PC-3 (cell line): Measurements from ENCODE around the gene BCORL1. TPM values are rescaled to one million over a fixed set of nuclear protein-coding genes. Genes with fewer than 3 reads are reported as not detected.

ENCODE experiments used
- ATAC-seq: fragments of 200-7000 bp; cut with Tn5 transposase; 2 replicates; pipeline ENCODE4 v1.9.1; 2020; ENCODE audit warnings: mild to moderate bottlenecking, moderate library complexity
- BruUV-seq: library from RNA; stranded (reverse); fragments of 400-500 nt; replicated peaks from 2 replicates; lab custom pipeline; 2021; lab: Mats Ljungman, UMichigan
- CTCF ChIA-PET: fragments of 300-600 bp; sonication (Branson Sonifier 250); formaldehyde crosslinking; loops from one replicate; lab custom pipeline; 2022; ENCODE audit warnings: antibody characterized with exemption; lab: Charles Lee
- POLR2A ChIA-PET: fragments of 300-600 bp; sonication (Branson Sonifier 250); formaldehyde crosslinking; loops from one replicate; lab custom pipeline; 2022; ENCODE audit warnings: antibody characterized with exemption; ENCODE audit not compliant: unreplicated experiment; lab: Charles Lee
- DNase-seq: peaks from one replicate; pipeline ENCODE4 v3.0.0-alpha.2; 2015
- H2AFZ ChIP-seq: fragments of 300-600 bp; sonication (generic); 2 replicates; pipeline ENCODE4 v1.6.0; 2016; ENCODE audit warnings: antibody characterized with exemption, low read length
- H3F3A ChIP-seq: fragments of 300-600 bp; sonication (generic); one replicate; pipeline ENCODE4 v1.6.0; 2017; ENCODE audit warnings: antibody characterized with exemption, low read length, control low read depth, mild to moderate bottlenecking; ENCODE audit not compliant: unreplicated experiment
- H3K27ac ChIP-seq: fragments of 300-600 bp; sonication (generic); 2 replicates; pipeline ENCODE4 v1.5.1; 2016; ENCODE audit warnings: mild to moderate bottlenecking, low read length
- H3K27me3 ChIP-seq: fragments of 300-600 bp; sonication (generic); 2 replicates; pipeline ENCODE4 v1.6.1; 2016; ENCODE audit warnings: low read length, mixed read lengths
- H3K36me3 ChIP-seq: fragments of 300-600 bp; sonication (generic); 2 replicates; pipeline ENCODE4 v1.6.1; 2016; ENCODE audit warnings: low read depth, mixed run types, low read length, mixed read lengths
- H3K4me1 ChIP-seq: fragments of 300-600 bp; sonication (generic); 2 replicates; pipeline ENCODE4 v1.5.1; 2016; ENCODE audit warnings: low read length; ENCODE audit not compliant: insufficient read depth
- H3K4me2 ChIP-seq: fragments of 300-600 bp; sonication (generic); 2 replicates; pipeline ENCODE4 v1.6.0; 2016; ENCODE audit warnings: low read length
- H3K4me3 ChIP-seq: fragments of 300-600 bp; sonication (generic); 2 replicates; pipeline ENCODE4 v1.5.1; 2016; ENCODE audit warnings: mild to moderate bottlenecking, low read length, mixed read lengths
- H3K79me2 ChIP-seq: fragments of 300-600 bp; sonication (generic); 2 replicates; pipeline ENCODE4 v1.6.1; 2017; ENCODE audit warnings: low read length, mixed read lengths
- H3K9ac ChIP-seq: fragments of 300-600 bp; sonication (generic); 2 replicates; pipeline ENCODE4 v1.6.0; 2016; ENCODE audit warnings: mild to moderate bottlenecking, low read length
- H3K9me2 ChIP-seq: fragments of 300-600 bp; sonication (generic); replicated peaks from 2 replicates; pipeline ENCODE4 v1.6.1; 2016; ENCODE audit warnings: mixed run types, low read length, mixed read lengths
- H3K9me3 ChIP-seq: fragments of 300-600 bp; sonication (generic); 2 replicates; pipeline ENCODE4 v1.6.1; 2016; ENCODE audit warnings: low read length, mixed read lengths
- H4K20me1 ChIP-seq: fragments of 300-600 bp; sonication (generic); 2 replicates; pipeline ENCODE4 v1.6.1; 2016; ENCODE audit warnings: low read length, mixed read lengths
- EZH2 ChIP-seq: fragments of 300-600 bp; sonication (generic); IDR thresholded peaks from one replicate; pipeline ENCODE4 v1.6.1; 2017; ENCODE audit warnings: antibody characterized with exemption, mild to moderate bottlenecking, low read length; ENCODE audit not compliant: unreplicated experiment
- EZH2phosphoT487 ChIP-seq: fragments of 300-600 bp; sonication (generic); IDR thresholded peaks from 2 replicates; pipeline ENCODE4 v1.6.1; 2018; ENCODE audit warnings: mild to moderate bottlenecking, antibody characterized with exemption, low read length, borderline replicate concordance
- intact Hi-C: fragments of 100-400 bp; cut with micrococcal nuclease; formaldehyde crosslinking; loops from 2 replicates; pipeline ENCODE4 v1.9.0; 2023
- total RNA-seq: library from RNA; depleted of rRNA; stranded (reverse); fragments of >200 nt; gene quantifications from 2 replicates; pipeline ENCODE4 v1.2.3, GENCODE V29; 2014
- TF ChIP-seq, protein P1 (sequence below): fragments of 300-600 bp; sonication (generic); conservative IDR thresholded peaks from 2 replicates; pipeline ENCODE4 v1.5.1; 2017; ENCODE audit warnings: antibody characterized with exemption, low read depth, mild to moderate bottlenecking, low read length

BCORL1 gene
- total RNA-seq, 1 experiment from 2014 or later: 3.1 TPM

DNA sequence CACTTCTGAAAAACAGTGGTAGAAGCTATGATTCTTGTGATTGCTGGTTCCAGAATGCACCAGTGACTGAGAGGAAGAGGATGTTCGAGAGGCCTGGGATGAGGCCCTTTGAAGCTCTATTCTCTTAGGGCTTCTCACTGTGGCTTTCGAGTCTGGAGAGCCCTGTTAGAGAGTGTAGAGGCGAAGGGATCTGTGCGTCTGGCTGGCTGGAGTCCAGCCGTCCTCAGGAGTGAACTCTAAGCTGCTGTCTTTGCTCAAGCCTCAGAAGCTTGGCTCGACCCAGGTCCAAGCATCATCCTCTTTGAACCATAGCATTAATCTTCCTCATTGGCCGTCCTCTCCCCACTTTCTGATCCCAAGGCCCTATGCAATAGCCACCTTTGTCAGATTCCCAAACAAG lies 76.2 kb downstream of the BCORL1 start:
- intact Hi-C loops: no loop called here
- POLR2A ChIA-PET: no interaction called here
- Histone ChIP-seq H3K4me3 (no peak overlapping the region), H3K9me3 (no peaks in the 10 kb centered on the region), H3K4me1 (peaks cover 5% of the 10 kb centered on the region; the same call in 1 of the 2 replicates), H3K79me2 (no peaks in the 10 kb centered on the region), H3K9me2 (no peaks in the 10 kb centered on the region), H3K27ac (no peak overlapping the region), H3F3A (no peaks in the 10 kb centered on the region), H4K20me1 (no peaks in the 10 kb centered on the region), H3K36me3 (no peaks in the 10 kb centered on the region), H3K9ac (no peak overlapping the region), H2AFZ (no peak overlapping the region), H3K27me3 (no peaks in the 10 kb centered on the region), H3K4me2 (no peak overlapping the region)
- CTCF ChIA-PET: no interaction called here
- BruUV-seq: no TSS peak
- TF ChIP-seq EZH2phosphoT487 (no peak), EZH2 (no peak)
- TF ChIP-seq, protein P1, sequence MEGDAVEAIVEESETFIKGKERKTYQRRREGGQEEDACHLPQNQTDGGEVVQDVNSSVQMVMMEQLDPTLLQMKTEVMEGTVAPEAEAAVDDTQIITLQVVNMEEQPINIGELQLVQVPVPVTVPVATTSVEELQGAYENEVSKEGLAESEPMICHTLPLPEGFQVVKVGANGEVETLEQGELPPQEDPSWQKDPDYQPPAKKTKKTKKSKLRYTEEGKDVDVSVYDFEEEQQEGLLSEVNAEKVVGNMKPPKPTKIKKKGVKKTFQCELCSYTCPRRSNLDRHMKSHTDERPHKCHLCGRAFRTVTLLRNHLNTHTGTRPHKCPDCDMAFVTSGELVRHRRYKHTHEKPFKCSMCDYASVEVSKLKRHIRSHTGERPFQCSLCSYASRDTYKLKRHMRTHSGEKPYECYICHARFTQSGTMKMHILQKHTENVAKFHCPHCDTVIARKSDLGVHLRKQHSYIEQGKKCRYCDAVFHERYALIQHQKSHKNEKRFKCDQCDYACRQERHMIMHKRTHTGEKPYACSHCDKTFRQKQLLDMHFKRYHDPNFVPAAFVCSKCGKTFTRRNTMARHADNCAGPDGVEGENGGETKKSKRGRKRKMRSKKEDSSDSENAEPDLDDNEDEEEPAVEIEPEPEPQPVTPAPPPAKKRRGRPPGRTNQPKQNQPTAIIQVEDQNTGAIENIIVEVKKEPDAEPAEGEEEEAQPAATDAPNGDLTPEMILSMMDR: no peak
- DNase-seq: no peak
- no peak for ATAC-seq

DNA sequence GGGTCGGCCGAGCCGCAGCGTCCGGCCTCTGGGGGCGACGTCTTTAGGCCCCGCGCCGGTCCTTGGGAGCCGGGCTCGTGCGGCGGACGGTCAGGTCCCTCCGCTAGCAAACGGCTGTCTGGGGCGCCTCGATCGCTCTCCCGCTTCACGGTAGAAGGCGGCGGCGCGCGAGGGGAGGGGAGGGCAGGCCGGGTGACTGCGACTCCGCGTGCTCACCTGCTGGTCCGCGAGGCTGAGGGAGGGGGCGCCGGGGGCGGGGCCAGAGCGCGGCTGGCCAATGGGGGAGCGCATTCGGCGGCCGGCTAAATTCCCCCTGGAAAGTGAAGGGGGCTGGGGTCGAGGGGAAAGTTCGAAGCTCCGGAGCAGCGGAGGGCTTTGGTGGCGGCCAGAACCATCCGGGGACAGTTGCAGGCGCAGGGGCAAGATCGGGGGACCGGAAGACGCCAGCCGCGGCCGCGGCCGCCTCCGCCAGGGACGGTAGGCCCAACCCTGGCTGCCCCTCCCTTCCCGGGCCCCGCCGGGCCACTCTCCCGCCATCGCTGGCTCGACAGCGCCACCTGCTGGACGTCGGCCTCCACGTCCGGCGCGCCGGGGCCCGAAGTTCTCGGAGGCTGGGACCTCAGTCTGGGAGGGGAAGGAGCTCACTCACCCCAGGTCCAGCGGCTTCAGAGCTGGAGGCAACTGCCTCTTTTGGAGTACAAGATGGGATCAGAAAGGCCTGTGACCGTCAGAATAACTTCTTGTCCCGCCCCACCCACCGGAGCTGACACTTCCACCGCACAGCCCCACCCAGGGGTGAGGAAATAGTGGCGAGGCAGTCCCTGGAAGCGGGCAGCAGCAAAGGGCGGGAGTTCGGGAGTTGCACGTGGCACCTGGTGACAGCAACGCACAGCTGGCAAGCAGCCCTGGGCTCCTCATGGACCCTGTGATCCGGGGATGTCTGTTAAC lies 78.0 kb downstream of the BCORL1 start:
- ChIA-PET POLR2A (interaction anchor here (0.6 kb wide), 3 partner anchors 61 to 499 kb away, joined by 3 to 6 read pairs (median 3); no protein-coding TSS in a partner anchor), CTCF (interaction anchor here (0.6 to 1.0 kb wide), 9 partner anchors 48 to 459 kb away, joined by 3 to 9 read pairs (median 5); partner anchors contain the start of gene AIFM1)
- peaks cover 5% of the 10 kb centered on the region; the same call in 1 of the 2 replicates for H3K4me1 ChIP-seq
- no peaks in the 10 kb centered on the region for H3K9me2 ChIP-seq
- H3K4me3 ChIP-seq: peak overlapping the region; percentile 68
- DNase-seq (peak; percentile 86), ATAC-seq (peak; percentile 88)
- H2AFZ ChIP-seq: peak overlapping the region; percentile 94
- no peaks in the 10 kb centered on the region for H3K9me3 ChIP-seq
- H3K79me2 ChIP-seq: no peaks in the 10 kb centered on the region
- no peaks in the 10 kb centered on the region for H3F3A ChIP-seq
- H3K27me3 ChIP-seq: no peaks in the 10 kb centered on the region
- no TSS peak for BruUV-seq
- intact Hi-C loops: loop anchor here (2.0 to 5.0 kb wide), 3 partner anchors 78 to 454 kb away; partner anchors contain the start of gene BCORL1
- H3K9ac ChIP-seq: peak overlapping the region; percentile 74
- H3K36me3 ChIP-seq: no peaks in the 10 kb centered on the region
- TF ChIP-seq, protein P1: peak; percentile 79
- TF ChIP-seq EZH2phosphoT487: no peak
- no peaks in the 10 kb centered on the region for H4K20me1 ChIP-seq
- H3K27ac ChIP-seq: no peak overlapping the region
- H3K4me2 ChIP-seq: peak overlapping the region; percentile 83
